Kidney epithelial cell (primary cell): ENCODE measurements around the gene GRIK2. TPM values are rescaled to one million over a fixed set of nuclear protein-coding genes. Genes with fewer than 3 reads are reported as not detected.

Experiments
- DNase-seq: peaks from one replicate; pipeline ENCODE4 v3.0.0-alpha.2; 2010; ENCODE audit warnings: low read depth
- H3K27me3 ChIP-seq: 2 replicates; pipeline ENCODE4 v1.6.0; 2011; ENCODE audit warnings: low read length; ENCODE audit not compliant: control insufficient read depth, insufficient read depth
- H3K36me3 ChIP-seq: 2 replicates; pipeline ENCODE4 v1.5.1; 2011; ENCODE audit warnings: low read length; ENCODE audit not compliant: control insufficient read depth, insufficient read depth
- H3K4me3 ChIP-seq: 2 replicates; pipeline ENCODE4 v1.5.1; 2011; ENCODE audit warnings: low read depth, mild to moderate bottlenecking, control low read depth, low read length
- CTCF ChIP-seq: IDR thresholded peaks from 2 replicates; pipeline ENCODE4 v1.5.1; 2011; ENCODE audit warnings: mild to moderate bottlenecking, moderate library complexity, low read length, control low read depth, inconsistent platforms; ENCODE audit not compliant: insufficient read depth, poor library complexity, severe bottlenecking
- total RNA-seq: library from RNA; depleted of rRNA; stranded (reverse); fragments of >200 nt; gene quantifications from 2 replicates; pipeline ENCODE4 v1.2.3, GENCODE V29; 2015

The GRIK2 gene
- total RNA-seq, 1 donor from 2014 or later = 0.13 TPM

- Histone ChIP-seq H3K27me3 (no peaks in the 10 kb centered on the region), H3K4me3 (no peak overlapping the region), H3K36me3 (no peaks in the 10 kb centered on the region)
- DNase-seq = no peak
- TF ChIP-seq CTCF = no peak
These were observed 119.7 kb downstream of the GRIK2 start for GRCh38 chr6:101513181-101513580.

GRCh38 chr6:101516578-101516977 is 123.1 kb downstream of the GRIK2 start:
- TF ChIP-seq CTCF = no peak
- no peaks in the 10 kb centered on the region for H3K36me3 ChIP-seq
- no peaks in the 10 kb centered on the region for H3K27me3 ChIP-seq
- H3K4me3 ChIP-seq = no peak overlapping the region
- DNase-seq = no peak

- DNase-seq = no peak
- TF ChIP-seq CTCF = no peak
- Histone ChIP-seq H3K27me3 (no peaks in the 10 kb centered on the region), H3K36me3 (no peaks in the 10 kb centered on the region), H3K4me3 (no peak overlapping the region)
These were observed 124.1 kb downstream of the GRIK2 start for GRCh38 chr6:101517632-101518031.

DNA sequence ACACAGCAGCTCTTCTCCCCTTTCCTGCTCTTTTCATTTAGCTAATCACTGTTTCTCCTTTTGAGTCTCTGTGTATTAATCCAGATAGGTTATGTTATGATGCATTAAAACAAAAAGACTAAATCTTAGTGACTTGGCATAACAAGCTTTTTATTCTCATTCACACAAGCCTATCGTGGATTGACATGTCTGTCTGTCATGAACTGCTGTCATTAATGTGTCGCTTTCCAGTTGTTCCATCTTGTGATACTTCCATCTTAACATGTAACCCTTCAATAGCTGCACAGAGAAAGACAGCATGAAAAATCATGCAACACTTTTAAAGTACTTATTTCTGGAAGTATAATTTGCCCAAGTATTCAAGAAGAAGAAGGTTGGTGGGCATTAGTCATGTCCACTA is 128.7 kb downstream of the GRIK2 start:
- H3K36me3 ChIP-seq = no peaks in the 10 kb centered on the region
- TF ChIP-seq CTCF = no peak
- DNase-seq = no peak
- no peak overlapping the region for H3K4me3 ChIP-seq
- H3K27me3 ChIP-seq = no peaks in the 10 kb centered on the region

DNA sequence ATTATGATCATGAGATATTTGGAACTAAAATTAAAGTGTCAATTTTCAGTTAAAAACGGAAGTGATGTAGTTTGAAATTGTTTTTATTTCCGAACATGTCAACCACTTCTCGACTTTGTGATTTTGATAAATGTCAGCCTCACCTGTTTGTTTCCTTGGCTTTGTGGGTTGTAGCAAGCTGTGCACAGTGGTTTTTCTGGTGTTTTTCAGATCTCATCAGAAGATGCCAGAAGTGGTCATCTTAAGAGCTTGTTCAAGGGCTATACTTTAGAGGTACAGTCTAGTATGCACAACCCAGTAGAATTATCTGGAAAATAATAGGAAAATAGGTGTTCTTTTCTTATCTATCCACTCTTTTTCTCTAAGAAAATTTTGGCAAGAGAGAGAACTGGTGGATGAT is 134.0 kb downstream of the GRIK2 start:
- no peak for DNase-seq
- Histone ChIP-seq H3K4me3 (no peak overlapping the region), H3K36me3 (no peaks in the 10 kb centered on the region), H3K27me3 (no peaks in the 10 kb centered on the region)
- TF ChIP-seq CTCF = no peak

DNA sequence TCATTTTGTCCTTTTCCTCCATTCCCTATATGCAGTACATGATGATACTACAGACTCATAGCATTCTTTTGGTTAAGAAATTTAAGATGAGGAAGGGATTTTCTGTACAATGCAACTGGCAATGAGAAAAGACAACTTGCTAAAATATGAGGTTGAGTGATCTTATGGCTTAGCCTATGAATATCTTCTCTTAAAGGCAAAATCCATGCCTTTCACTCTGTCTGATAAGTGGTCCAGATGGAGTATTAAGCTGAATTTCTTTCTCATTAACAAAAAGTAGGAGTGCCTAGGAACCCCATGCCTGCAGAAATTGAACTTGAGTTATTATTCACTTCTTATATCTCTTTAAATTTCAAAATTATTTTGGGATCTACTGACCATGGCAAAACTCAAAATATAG is 135.3 kb downstream of the GRIK2 start:
- no peak for TF ChIP-seq CTCF
- H3K4me3 ChIP-seq = no peak overlapping the region
- no peak for DNase-seq
- no peaks in the 10 kb centered on the region for H3K27me3 ChIP-seq
- H3K36me3 ChIP-seq = no peaks in the 10 kb centered on the region
